HL-60 (cell line): ENCODE data around the gene WDFY2.
A peak's percentile ranks its signal among the peaks of the same experiment; 100 is the strongest.

Source experiments
- DNase-seq, 2 experiments: peaks; one replicate each; pipeline ENCODE4 v3.0.0-alpha.2; 2010 to 2020; ENCODE audit warnings: low read depth in 1 of 2, low spot score in 1 of 2
- H3K27ac ChIP-seq: fragments of 250-450 bp; sonication (Bioruptor Pico); replicated peaks from 2 replicates; pipeline ENCODE4 v1.5.1; 2020; ENCODE audit warnings: mild to moderate bottlenecking, moderate library complexity
- H3K27me3 ChIP-seq: fragments of 250-450 bp; sonication (Bioruptor Pico); 2 replicates; pipeline ENCODE4 v1.5.1; 2021; ENCODE audit warnings: mild to moderate bottlenecking, moderate library complexity; ENCODE audit not compliant: insufficient read depth, poor library complexity, severe bottlenecking
- H3K4me3 ChIP-seq: replicated peaks from 2 replicates; pipeline ENCODE4 v1.5.1; 2011; ENCODE audit warnings: mild to moderate bottlenecking, control low read depth, low read length; ENCODE audit not compliant: insufficient read depth
- CTCF ChIP-seq: IDR thresholded peaks from one replicate; pipeline ENCODE4 v1.5.1; 2011; ENCODE audit warnings: low read length, control low read depth, inconsistent platforms; ENCODE audit not compliant: insufficient read depth
- GABPA ChIP-seq: IDR thresholded peaks from 2 replicates; pipeline ENCODE4 v1.6.1; 2012; ENCODE audit warnings: low read depth
- POLR2AphosphoS5 ChIP-seq: IDR thresholded peaks from 2 replicates; pipeline ENCODE4 v1.6.1; 2012; ENCODE audit warnings: low read depth
- SPI1 ChIP-seq: IDR thresholded peaks from 2 replicates; pipeline ENCODE4 v1.6.1; 2012; ENCODE audit warnings: low read depth, mild to moderate bottlenecking, borderline replicate concordance
- TF ChIP-seq, protein P1 (sequence below): IDR thresholded peaks from 2 replicates; pipeline ENCODE4 v1.6.1; 2012; ENCODE audit warnings: low read depth; ENCODE audit not compliant: insufficient replicate concordance

WDFY2 gene

GRCh38 chr13:51795419-51795818 lies 211.2 kb downstream of the WDFY2 start:
- Histone ChIP-seq H3K4me3 (no peak overlapping the region), H3K27me3 (no peaks in the 10 kb centered on the region), H3K27ac (no peak overlapping the region)
- no peak for TF ChIP-seq CTCF
- TF ChIP-seq, protein P1, sequence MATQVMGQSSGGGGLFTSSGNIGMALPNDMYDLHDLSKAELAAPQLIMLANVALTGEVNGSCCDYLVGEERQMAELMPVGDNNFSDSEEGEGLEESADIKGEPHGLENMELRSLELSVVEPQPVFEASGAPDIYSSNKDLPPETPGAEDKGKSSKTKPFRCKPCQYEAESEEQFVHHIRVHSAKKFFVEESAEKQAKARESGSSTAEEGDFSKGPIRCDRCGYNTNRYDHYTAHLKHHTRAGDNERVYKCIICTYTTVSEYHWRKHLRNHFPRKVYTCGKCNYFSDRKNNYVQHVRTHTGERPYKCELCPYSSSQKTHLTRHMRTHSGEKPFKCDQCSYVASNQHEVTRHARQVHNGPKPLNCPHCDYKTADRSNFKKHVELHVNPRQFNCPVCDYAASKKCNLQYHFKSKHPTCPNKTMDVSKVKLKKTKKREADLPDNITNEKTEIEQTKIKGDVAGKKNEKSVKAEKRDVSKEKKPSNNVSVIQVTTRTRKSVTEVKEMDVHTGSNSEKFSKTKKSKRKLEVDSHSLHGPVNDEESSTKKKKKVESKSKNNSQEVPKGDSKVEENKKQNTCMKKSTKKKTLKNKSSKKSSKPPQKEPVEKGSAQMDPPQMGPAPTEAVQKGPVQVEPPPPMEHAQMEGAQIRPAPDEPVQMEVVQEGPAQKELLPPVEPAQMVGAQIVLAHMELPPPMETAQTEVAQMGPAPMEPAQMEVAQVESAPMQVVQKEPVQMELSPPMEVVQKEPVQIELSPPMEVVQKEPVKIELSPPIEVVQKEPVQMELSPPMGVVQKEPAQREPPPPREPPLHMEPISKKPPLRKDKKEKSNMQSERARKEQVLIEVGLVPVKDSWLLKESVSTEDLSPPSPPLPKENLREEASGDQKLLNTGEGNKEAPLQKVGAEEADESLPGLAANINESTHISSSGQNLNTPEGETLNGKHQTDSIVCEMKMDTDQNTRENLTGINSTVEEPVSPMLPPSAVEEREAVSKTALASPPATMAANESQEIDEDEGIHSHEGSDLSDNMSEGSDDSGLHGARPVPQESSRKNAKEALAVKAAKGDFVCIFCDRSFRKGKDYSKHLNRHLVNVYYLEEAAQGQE, result no peak
- TF ChIP-seq SPI1, result no peak
- no peak for TF ChIP-seq GABPA
- no peak for TF ChIP-seq POLR2AphosphoS5
- no peak for DNase-seq

DNA sequence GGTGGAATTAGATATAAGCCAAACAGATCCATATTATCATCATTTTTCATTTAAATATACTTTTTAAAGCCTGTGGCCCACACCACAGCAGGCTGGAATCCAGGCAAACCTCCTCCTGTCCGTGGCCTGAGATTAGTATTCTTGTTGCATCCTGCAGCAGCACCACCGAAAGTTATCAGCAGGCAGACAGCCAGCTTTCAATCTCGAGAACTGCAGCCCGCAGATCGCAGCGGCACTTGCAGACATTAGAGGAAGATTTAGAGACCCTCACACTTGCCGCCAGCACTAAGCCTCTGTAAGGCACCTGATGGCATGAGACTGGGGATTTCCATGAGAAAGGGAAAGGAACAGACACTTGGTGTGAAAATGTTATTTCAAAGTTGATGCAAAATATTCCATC lies 212.3 kb downstream of the WDFY2 start:
- Histone ChIP-seq H3K27me3 (no peaks in the 10 kb centered on the region), H3K27ac (no peak overlapping the region), H3K4me3 (no peak overlapping the region)
- no peak for TF ChIP-seq CTCF
- TF ChIP-seq POLR2AphosphoS5, result no peak
- TF ChIP-seq, protein P1, result no peak
- TF ChIP-seq SPI1, result no peak
- TF ChIP-seq GABPA, result no peak
- DNase-seq, result no peak

DNA sequence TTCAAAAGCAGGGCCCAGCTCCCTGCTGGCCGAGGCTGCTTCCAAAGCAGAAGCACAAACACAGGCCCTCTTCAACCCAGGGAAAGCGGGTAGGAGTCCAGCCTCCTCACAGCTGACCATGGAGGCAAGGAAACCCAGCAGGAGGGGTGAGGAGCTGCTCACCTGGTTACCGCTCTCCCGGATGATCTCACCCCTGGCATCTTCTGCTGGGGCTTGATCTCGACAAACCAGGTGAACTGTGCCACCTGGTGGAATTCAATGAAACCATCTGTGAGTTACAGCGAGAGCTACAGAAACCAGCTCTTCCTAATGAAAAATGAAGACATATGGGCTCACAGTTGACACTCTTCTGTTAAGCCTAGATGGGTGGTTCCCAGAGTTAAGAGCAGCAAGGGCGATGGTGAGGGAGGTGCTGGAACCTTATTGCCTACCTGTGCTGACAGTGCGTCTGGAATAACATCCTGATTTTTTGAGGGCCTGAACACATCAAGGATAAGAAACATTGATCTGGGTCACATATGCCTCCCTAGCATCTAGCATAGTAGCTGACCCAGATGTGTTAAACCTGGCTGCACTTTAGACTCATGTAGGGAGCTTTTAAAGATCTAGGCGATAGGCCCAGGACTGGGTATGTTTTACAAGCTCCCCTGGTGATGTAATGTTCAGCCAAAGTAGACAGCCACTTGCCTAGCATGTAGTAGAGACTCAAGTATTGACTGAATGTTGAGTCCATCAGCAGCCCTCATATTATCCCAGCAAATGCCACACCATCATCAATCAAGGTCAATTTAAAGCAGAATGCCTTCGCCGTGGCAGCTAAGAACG lies 213.6 kb downstream of the WDFY2 start:
- Histone ChIP-seq H3K4me3 (no peak overlapping the region), H3K27me3 (no peaks in the 10 kb centered on the region), H3K27ac (no peak overlapping the region)
- TF ChIP-seq, protein P1, result no peak
- TF ChIP-seq CTCF, result peak; percentile 11
- no peak for TF ChIP-seq POLR2AphosphoS5
- no peak for TF ChIP-seq SPI1
- peak in 1 of 2 experiments; percentile 67 for DNase-seq
